ENCODE data around the gene GALR3. TPM values are rescaled to one million over a fixed set of nuclear protein-coding genes. Genes with fewer than 3 reads are reported as not detected.

Gene GALR3
- total RNA-seq, 4 donors from 2014 or later: not detected

- intact Hi-C loops (cut with DNase I; ENCODE audit: low total_unique reads) (no loop called here), in situ Hi-C loops (cut with MboI; ENCODE audit: low pct_ligation_motif_present in 1 of 4, low pct_unique_long_range_greater_than_20kb in 1 of 4, low sequenced_read_pairs in 3 of 4) (no loop called here)
- no peaks in the 10 kb centered on the region for H3K27me3 ChIP-seq
- peaks cover 0 to 10% (median 5%) of the 10 kb centered on the region in 4 donors for H3K36me3 ChIP-seq
- 76 to 80% methylated on average over 5 to 10 of the region's 10 CpGs for WGBS, 2 donors (ENCODE audit: low coverage in 1 of 2)
- peaks cover 9 to 22% (median 17%) of the 10 kb centered on the region in 4 donors for H3K4me1 ChIP-seq
- peak overlapping the region in 3 of 4 donors; percentile 4 to 99 (median 90) for H3K27ac ChIP-seq
- DNase-seq: no peak
- no peak for TF ChIP-seq CTCF (IDR thresholded peaks at IDR 0.05)
- no peak for TF ChIP-seq POLR2AphosphoS5 (IDR thresholded peaks at IDR 0.05)
- no peak for TF ChIP-seq POLR2A (IDR thresholded peaks at IDR 0.05)
- no peak for TF ChIP-seq EP300 (IDR thresholded peaks at IDR 0.05; ENCODE audit: low read depth)
- no peaks in the 10 kb centered on the region for H3K9me3 ChIP-seq
- no peak overlapping the region for H3K4me3 ChIP-seq
These were observed 19.0 kb downstream of the GALR3 start for GRCh38 chr22:37842015-37842793.

DNA sequence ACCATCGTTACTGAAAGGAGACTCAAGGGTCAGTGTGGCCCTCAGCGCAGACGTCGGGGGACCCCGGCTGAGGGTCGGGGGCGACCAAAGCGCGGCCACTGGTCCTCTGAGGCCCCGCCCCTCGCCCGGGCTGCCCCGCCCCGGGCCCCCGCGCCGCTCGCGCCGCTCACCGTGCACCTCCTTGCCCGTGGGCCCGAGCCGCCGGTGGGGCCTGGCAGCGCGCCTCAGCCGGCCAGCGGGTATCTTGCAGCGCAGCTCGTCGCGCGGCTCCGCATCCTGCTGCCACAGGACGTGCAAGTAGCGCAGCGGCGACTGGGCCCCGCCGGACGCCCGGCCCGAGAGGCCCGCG, 20.5 kb downstream of the GALR3 start:
- 0% methylated on average over 41 of the region's 46 CpGs; no CpG with 5 or more reads in 1 of the 2 donors for WGBS, 2 donors (ENCODE audit: low coverage in 1 of 2)
- no peaks in the 10 kb centered on the region for H3K27me3 ChIP-seq
- in situ Hi-C loops (cut with MboI; ENCODE audit: low pct_ligation_motif_present in 1 of 4, low pct_unique_long_range_greater_than_20kb in 1 of 4, low sequenced_read_pairs in 3 of 4): no loop called here
- peak; percentile 59 for DNase-seq
- no peaks in the 10 kb centered on the region for H3K9me3 ChIP-seq
- peak overlapping the region; percentile 90 to 99 (median 95) for H3K27ac ChIP-seq
- H3K4me1 ChIP-seq: peaks cover 9 to 30% (median 17%) of the 10 kb centered on the region in 4 donors
- intact Hi-C loops (cut with DNase I; ENCODE audit: low total_unique reads): no loop called here
- H3K36me3 ChIP-seq: peaks cover 0 to 10% (median 0%) of the 10 kb centered on the region in 4 donors
- H3K4me3 ChIP-seq: peak overlapping the region; percentile 32 to 98 (median 84)
- TF ChIP-seq EP300 (IDR thresholded peaks at IDR 0.05; ENCODE audit: low read depth) (no peak), POLR2A (IDR thresholded peaks at IDR 0.05) (no peak), CTCF (IDR thresholded peaks at IDR 0.05) (no peak), POLR2AphosphoS5 (IDR thresholded peaks at IDR 0.05) (no peak)

DNA sequence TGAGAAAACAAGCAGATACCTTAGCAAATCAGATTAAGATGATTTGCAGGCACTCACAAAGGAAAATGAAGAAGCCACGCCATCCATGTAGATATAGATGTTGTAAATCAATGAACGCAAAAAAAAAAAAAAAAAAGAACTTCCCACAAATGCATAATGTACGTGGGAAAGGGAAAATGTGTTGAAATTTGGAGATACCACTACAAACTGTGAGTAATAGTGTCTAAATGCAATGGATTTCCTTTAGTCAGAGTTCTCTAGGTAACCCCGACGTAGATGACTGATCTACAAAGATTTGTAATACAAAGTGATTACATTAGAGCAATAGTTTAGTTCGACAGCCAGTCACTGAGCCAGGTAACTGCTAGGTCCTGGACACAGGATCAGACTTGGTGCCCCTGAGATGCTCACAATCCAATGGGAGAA, 21.7 kb downstream of the GALR3 start:
- peak overlapping the region in 3 of 4 donors; percentile 81 to 98 (median 88) for H3K4me3 ChIP-seq
- DNase-seq: no peak
- intact Hi-C loops (cut with DNase I; ENCODE audit: low total_unique reads): loop anchor here (5.0 kb wide), 1 partner anchor 107 kb away; the partner anchor contains the start of genes C22orf23 and POLR2F
- H3K27ac ChIP-seq: peak overlapping the region; percentile 90 to 99 (median 95)
- H3K4me1 ChIP-seq: peaks cover 9 to 33% (median 19%) of the 10 kb centered on the region in 4 donors
- no peaks in the 10 kb centered on the region for H3K27me3 ChIP-seq
- TF ChIP-seq POLR2AphosphoS5 (IDR thresholded peaks at IDR 0.05): no peak
- TF ChIP-seq EP300 (IDR thresholded peaks at IDR 0.05; ENCODE audit: low read depth): no peak
- no peak for TF ChIP-seq CTCF (IDR thresholded peaks at IDR 0.05)
- 87 to 88% methylated on average over 6 of the region's 6 CpGs for WGBS, 2 donors (ENCODE audit: low coverage in 1 of 2)
- in situ Hi-C loops (cut with MboI; ENCODE audit: low pct_ligation_motif_present in 1 of 4, low pct_unique_long_range_greater_than_20kb in 1 of 4, low sequenced_read_pairs in 3 of 4): no loop called here
- H3K9me3 ChIP-seq: no peaks in the 10 kb centered on the region
- H3K36me3 ChIP-seq: no peaks in the 10 kb centered on the region

- Histone ChIP-seq H3K4me3 (no peak overlapping the region), H3K27me3 (no peaks in the 10 kb centered on the region), H3K27ac (no peak overlapping the region), H3K36me3 (peaks cover 0 to 2% (median 0%) of the 10 kb centered on the region in 4 donors), H3K9me3 (no peaks in the 10 kb centered on the region), H3K4me1 (peaks cover 16 to 44% (median 26%) of the 10 kb centered on the region in 4 donors)
- TF ChIP-seq POLR2AphosphoS5 (IDR thresholded peaks at IDR 0.05): no peak
- no peak for TF ChIP-seq POLR2A (IDR thresholded peaks at IDR 0.05)
- TF ChIP-seq CTCF (IDR thresholded peaks at IDR 0.05): no peak
- no peak for TF ChIP-seq EP300 (IDR thresholded peaks at IDR 0.05; ENCODE audit: low read depth)
- no peak for DNase-seq
- intact Hi-C loops (cut with DNase I; ENCODE audit: low total_unique reads): loop anchor here (5.0 kb wide), 1 partner anchor 106 kb away; the partner anchor contains the start of genes C22orf23 and POLR2F
- in situ Hi-C loops (cut with MboI; ENCODE audit: low pct_ligation_motif_present in 1 of 4, low pct_unique_long_range_greater_than_20kb in 1 of 4, low sequenced_read_pairs in 3 of 4): no loop called here
- 83 to 98% methylated on average over 1 to 2 of the region's 2 CpGs for WGBS, 2 donors (ENCODE audit: low coverage in 1 of 2)
These were observed 23.3 kb downstream of the GALR3 start for GRCh38 chr22:37846433-37846832.

Measured in transverse colon (tissue), 4 donors.